Epithelial cell of proximal tubule (primary cell): ENCODE results near the gene CT83. TPM values are rescaled to one million over a fixed set of nuclear protein-coding genes. Genes with fewer than 3 reads are reported as not detected.

Source experiments
- DNase-seq: peaks from one replicate; pipeline ENCODE4 v3.0.0-alpha.2; 2011; ENCODE audit warnings: low read depth
- H3K4me3 ChIP-seq: 2 replicates; pipeline ENCODE4 v1.5.1; 2011; ENCODE audit warnings: low read depth, mild to moderate bottlenecking, low read length
- total RNA-seq: library from RNA; depleted of rRNA; stranded (reverse); fragments of >200 nt; gene quantifications from 2 replicates; pipeline ENCODE4 v1.2.3, GENCODE V29; 2015
- TF ChIP-seq, protein P1 (sequence below): conservative IDR thresholded peaks from 2 replicates; pipeline ENCODE4 v1.5.1; 2012; ENCODE audit warnings: low read depth, mild to moderate bottlenecking, low read length

Gene CT83
- total RNA-seq, 1 donor from 2014 or later = not detected

DNA sequence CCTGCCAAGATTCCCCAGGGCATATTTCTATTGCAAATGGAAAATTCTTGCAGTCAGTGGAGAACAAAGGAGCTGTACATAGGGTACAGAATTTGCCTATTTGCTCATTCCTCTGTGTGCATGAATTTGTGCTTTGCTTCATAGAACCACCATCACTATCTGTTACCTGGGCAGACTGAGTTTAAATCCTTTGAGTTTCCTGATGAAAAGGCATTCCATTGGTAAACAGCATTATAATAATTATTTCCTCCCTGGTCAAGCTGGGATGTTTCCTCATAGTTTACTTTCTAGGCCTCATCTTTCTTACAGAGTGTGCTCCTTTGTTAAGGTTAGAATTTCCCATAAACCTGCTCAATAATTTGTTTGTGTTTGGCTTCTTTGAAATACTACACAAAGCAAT lies 27.2 kb downstream of the CT83 start:
- no peak overlapping the region for H3K4me3 ChIP-seq
- TF ChIP-seq, protein P1, sequence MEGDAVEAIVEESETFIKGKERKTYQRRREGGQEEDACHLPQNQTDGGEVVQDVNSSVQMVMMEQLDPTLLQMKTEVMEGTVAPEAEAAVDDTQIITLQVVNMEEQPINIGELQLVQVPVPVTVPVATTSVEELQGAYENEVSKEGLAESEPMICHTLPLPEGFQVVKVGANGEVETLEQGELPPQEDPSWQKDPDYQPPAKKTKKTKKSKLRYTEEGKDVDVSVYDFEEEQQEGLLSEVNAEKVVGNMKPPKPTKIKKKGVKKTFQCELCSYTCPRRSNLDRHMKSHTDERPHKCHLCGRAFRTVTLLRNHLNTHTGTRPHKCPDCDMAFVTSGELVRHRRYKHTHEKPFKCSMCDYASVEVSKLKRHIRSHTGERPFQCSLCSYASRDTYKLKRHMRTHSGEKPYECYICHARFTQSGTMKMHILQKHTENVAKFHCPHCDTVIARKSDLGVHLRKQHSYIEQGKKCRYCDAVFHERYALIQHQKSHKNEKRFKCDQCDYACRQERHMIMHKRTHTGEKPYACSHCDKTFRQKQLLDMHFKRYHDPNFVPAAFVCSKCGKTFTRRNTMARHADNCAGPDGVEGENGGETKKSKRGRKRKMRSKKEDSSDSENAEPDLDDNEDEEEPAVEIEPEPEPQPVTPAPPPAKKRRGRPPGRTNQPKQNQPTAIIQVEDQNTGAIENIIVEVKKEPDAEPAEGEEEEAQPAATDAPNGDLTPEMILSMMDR = no peak
- DNase-seq = no peak

DNA sequence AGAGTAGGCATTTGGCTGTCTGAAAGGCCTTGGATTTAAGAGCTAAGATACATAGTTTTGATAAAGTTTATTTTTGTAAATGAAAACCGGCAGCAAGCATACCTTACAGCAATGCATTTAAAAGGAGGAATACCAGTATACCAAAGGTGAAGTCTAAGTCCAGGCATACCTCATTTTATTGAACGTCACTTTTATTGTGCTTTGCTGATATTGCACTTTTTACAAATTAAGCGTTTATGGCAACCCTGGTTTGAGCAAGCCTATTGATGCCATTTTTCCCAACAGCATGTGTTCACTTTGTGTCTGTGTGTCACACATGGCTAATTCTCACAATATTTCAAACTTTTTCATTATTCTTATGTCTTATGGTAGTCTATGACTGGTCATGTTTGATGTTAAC lies 34.8 kb downstream of the CT83 start:
- no peak for DNase-seq
- H3K4me3 ChIP-seq = no peak overlapping the region
- TF ChIP-seq, protein P1 = no peak

DNA sequence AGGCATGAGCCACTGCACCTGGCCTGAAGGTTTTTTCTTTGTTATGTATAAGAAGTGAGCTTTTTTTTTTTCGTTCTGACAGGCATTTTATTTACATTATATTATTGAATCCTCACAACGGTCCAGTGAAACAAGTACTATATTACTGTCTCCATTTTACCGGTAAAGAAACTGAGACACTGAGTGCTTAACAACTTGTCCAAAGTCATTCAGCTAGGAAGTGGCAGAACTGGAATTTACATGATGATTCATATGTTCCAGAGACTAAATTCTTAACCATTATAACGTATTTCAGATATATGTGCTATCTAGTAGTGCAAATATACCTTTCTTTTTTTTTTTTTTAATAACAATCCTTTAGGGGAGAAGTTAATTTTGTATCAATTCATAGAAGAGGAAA lies 44.8 kb downstream of the CT83 start:
- no peak overlapping the region for H3K4me3 ChIP-seq
- no peak for DNase-seq
- TF ChIP-seq, protein P1 = no peak

DNA sequence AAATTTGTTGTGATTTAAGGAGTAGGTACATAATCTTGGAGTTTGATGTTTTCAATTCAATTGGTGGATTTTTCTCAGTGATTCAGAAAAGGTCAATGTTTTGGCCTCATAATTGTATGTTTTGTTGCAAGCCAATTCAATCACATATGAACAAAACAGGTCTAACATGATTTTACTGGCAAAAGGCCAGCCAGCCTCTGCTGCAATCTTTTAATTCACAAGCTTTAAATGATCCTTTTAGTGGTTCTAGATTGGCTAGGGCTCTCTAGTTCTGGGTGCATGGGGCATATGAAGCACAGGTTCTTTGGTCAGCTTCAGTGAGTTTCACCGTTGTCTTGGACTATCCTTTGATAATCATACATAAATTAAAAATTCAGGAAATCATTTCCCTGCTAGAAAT lies 45.6 kb downstream of the CT83 start:
- DNase-seq = no peak
- H3K4me3 ChIP-seq = no peak overlapping the region
- TF ChIP-seq, protein P1 = no peak

DNA sequence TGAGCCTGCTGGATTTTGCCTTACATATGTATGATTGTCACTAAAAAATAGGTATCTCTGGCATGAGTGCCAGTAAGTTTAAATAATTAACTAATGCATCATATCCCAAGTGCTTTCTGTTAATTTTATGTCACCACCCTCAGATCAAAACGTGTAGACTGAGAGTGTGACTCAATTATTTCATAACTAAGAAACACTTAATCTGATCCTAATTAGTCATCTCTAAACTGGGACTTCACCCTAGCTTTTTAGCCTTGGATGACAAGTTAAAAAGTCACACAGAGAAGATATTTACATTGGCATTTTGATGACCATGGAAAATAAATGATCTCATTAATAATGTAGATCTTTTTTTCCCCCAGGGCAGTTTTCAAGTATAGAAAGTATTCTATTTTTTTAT lies 49.5 kb downstream of the CT83 start:
- DNase-seq = no peak
- H3K4me3 ChIP-seq = no peak overlapping the region
- TF ChIP-seq, protein P1 = no peak

Other genes with a start within 250 kb of the CT83 start
- gene SLC6A14, start 26.4 kb downstream of the CT83 start, total RNA-seq = under 0.01 and 0.07 TPM in 2 replicates